H9 (cell line): ENCODE data around the gene PDE1C. TPM values are rescaled to one million over a fixed set of nuclear protein-coding genes. Genes with fewer than 3 reads are reported as not detected.

ENCODE experiments used
- DNase-seq: peaks from one replicate; pipeline ENCODE4 v3.0.0-alpha.2; 2017
- H2AFZ ChIP-seq: one replicate; pipeline ENCODE4 v1.6.1; 2013; ENCODE audit warnings: mild to moderate bottlenecking, low read length, control low read depth, moderate library complexity
- H2AK5ac ChIP-seq: 2 replicates; pipeline ENCODE4 v1.6.1; 2013; ENCODE audit warnings: low read length, control low read depth, mixed read lengths; ENCODE audit not compliant: insufficient read length
- H2BK120ac ChIP-seq: one replicate; pipeline ENCODE4 v1.6.1; 2013; ENCODE audit warnings: low read depth, mild to moderate bottlenecking, low read length, control low read depth, inconsistent platforms; ENCODE audit not compliant: poor library complexity, severe bottlenecking
- H2BK12ac ChIP-seq: 2 replicates; pipeline ENCODE4 v1.6.1; 2013; ENCODE audit warnings: low read length, control low read depth, mixed read lengths, low read depth; ENCODE audit not compliant: insufficient read length
- H2BK15ac ChIP-seq: 2 replicates; pipeline ENCODE4 v1.6.1; 2013; ENCODE audit warnings: low read depth, low read length, control low read depth
- H2BK20ac ChIP-seq: one replicate; pipeline ENCODE4 v1.6.1; 2013; ENCODE audit warnings: low read depth, mild to moderate bottlenecking, low read length, control low read depth, inconsistent platforms; ENCODE audit not compliant: poor library complexity, severe bottlenecking
- H2BK5ac ChIP-seq: 2 replicates; pipeline ENCODE4 v1.6.1; 2013; ENCODE audit warnings: low read length, control low read depth, mixed read lengths; ENCODE audit not compliant: insufficient read length
- H3K14ac ChIP-seq: 2 replicates; pipeline ENCODE4 v1.6.1; 2013; ENCODE audit warnings: low read length, control low read depth; ENCODE audit not compliant: insufficient read depth
- H3K18ac ChIP-seq: 2 replicates; pipeline ENCODE4 v1.6.1; 2013; ENCODE audit warnings: low read depth, mild to moderate bottlenecking, mixed read lengths, low read length, control low read depth; ENCODE audit not compliant: insufficient read length
- H3K23ac ChIP-seq: 2 replicates; pipeline ENCODE4 v1.6.1; 2013; ENCODE audit warnings: low read length, control low read depth, mixed read lengths, low read depth; ENCODE audit not compliant: insufficient read length
- H3K23me2 ChIP-seq: 2 replicates; pipeline ENCODE4 v1.6.1; 2013; ENCODE audit warnings: low read depth, mild to moderate bottlenecking, mixed read lengths, low read length, control low read depth; ENCODE audit not compliant: insufficient read length, poor library complexity, severe bottlenecking
- H3K27ac ChIP-seq: 2 replicates; pipeline ENCODE4 v1.5.1; 2013; ENCODE audit warnings: low read length, control low read depth, mixed read lengths, low read depth; ENCODE audit not compliant: insufficient read length
- H3K27me3 ChIP-seq: 2 replicates; pipeline ENCODE4 v1.6.1; 2013; ENCODE audit warnings: low read length, control low read depth, inconsistent platforms; ENCODE audit not compliant: insufficient read depth
- H3K4ac ChIP-seq: 2 replicates; pipeline ENCODE4 v1.6.1; 2013; ENCODE audit warnings: low read depth, mild to moderate bottlenecking, control low read depth, inconsistent platforms, low read length, moderate library complexity
- H3K4me1 ChIP-seq: 2 replicates; pipeline ENCODE4 v1.6.1; 2013; ENCODE audit warnings: low read length, control low read depth, inconsistent platforms; ENCODE audit not compliant: insufficient read depth
- H3K4me2 ChIP-seq: 2 replicates; pipeline ENCODE4 v1.6.1; 2013; ENCODE audit warnings: low read length, control low read depth, mixed read lengths; ENCODE audit not compliant: insufficient read length, insufficient read depth
- H3K56ac ChIP-seq: 2 replicates; pipeline ENCODE4 v1.6.1; 2013; ENCODE audit warnings: low read depth, mild to moderate bottlenecking, mixed read lengths, low read length, control low read depth; ENCODE audit not compliant: insufficient read length
- H3K79me1 ChIP-seq: 2 replicates; pipeline ENCODE4 v1.6.1; 2013; ENCODE audit warnings: low read depth, mild to moderate bottlenecking, moderate library complexity, low read length, control low read depth, inconsistent platforms; ENCODE audit not compliant: insufficient read depth, poor library complexity, severe bottlenecking
- H3K79me2 ChIP-seq: 2 replicates; pipeline ENCODE4 v1.6.1; 2013; ENCODE audit warnings: low read length, control low read depth, inconsistent platforms; ENCODE audit not compliant: insufficient read depth
- H3K9ac ChIP-seq: 2 replicates; pipeline ENCODE4 v1.6.1; 2013; ENCODE audit warnings: low read length, control low read depth, mixed read lengths; ENCODE audit not compliant: insufficient read length; ENCODE audit errors: extremely low read depth
- H3K9me3 ChIP-seq: one replicate; pipeline ENCODE4 v1.6.1; 2013; ENCODE audit warnings: low read depth, low read length, inconsistent platforms; ENCODE audit not compliant: control insufficient read depth
- H3T11ph ChIP-seq: one replicate; pipeline ENCODE4 v1.6.1; 2013; ENCODE audit warnings: mild to moderate bottlenecking, low read length, control low read depth, inconsistent platforms
- H4K20me1 ChIP-seq: one replicate; pipeline ENCODE4 v1.6.1; 2013; ENCODE audit not compliant: control insufficient read depth, insufficient read length, insufficient read depth
- H4K5ac ChIP-seq: 2 replicates; pipeline ENCODE4 v1.6.1; 2013; ENCODE audit warnings: low read depth, mild to moderate bottlenecking, mixed read lengths, low read length, control low read depth; ENCODE audit not compliant: insufficient read length
- H4K8ac ChIP-seq: replicated peaks from 2 replicates; pipeline ENCODE4 v1.6.1; 2013; ENCODE audit warnings: low read length, control low read depth, mixed read lengths, low read depth; ENCODE audit not compliant: insufficient read length
- H4K91ac ChIP-seq: 2 replicates; pipeline ENCODE4 v1.6.1; 2013; ENCODE audit warnings: low read depth, mild to moderate bottlenecking, moderate library complexity, mixed read lengths, low read length, control low read depth; ENCODE audit not compliant: insufficient read length
- H3K27ac Mint-ChIP-seq, 3 experiments: 2 replicates in 2 of 3; 3 replicates in 1 of 3; pipeline ENCODE4 v1.8.0; 2020 to 2021; ENCODE audit warnings: mixed read lengths in 3 of 3, mild to moderate bottlenecking in 1 of 3, moderate library complexity in 1 of 3
- H3K27me3 Mint-ChIP-seq: 2 replicates; pipeline ENCODE4 v1.8.0; 2021; ENCODE audit warnings: low read depth, mild to moderate bottlenecking, moderate library complexity, mixed read lengths
- H3K36me3 Mint-ChIP-seq, 3 experiments: 2 replicates in 2 of 3; 3 replicates in 1 of 3; pipeline ENCODE4 v1.8.0; 2020 to 2021; ENCODE audit warnings: low read depth in 3 of 3, mixed read lengths in 3 of 3; ENCODE audit not compliant: insufficient read depth in 1 of 3
- H3K4me1 Mint-ChIP-seq, 2 experiments: 2 replicates each; pipeline ENCODE4 v1.8.0; 2020; ENCODE audit warnings: mixed read lengths in 2 of 2
- H3K4me3 Mint-ChIP-seq, 2 experiments: 2 replicates in 1 of 2; 3 replicates in 1 of 2; pipeline ENCODE4 v1.8.0; 2020 to 2021; ENCODE audit warnings: mild to moderate bottlenecking in 2 of 2, mixed read lengths in 2 of 2, moderate library complexity in 1 of 2
- H3K9me3 Mint-ChIP-seq, 2 experiments: 2 replicates in 1 of 2; 3 replicates in 1 of 2; pipeline ENCODE4 v1.8.0; 2020; ENCODE audit warnings: mild to moderate bottlenecking in 2 of 2, mixed read lengths in 2 of 2, moderate library complexity in 1 of 2
- WGBS: extraction: QIAGEN DNeasy Blood & Tissue Kit; methylation state at CpG from one replicate; pipeline ENCODE4 v1.1.7; 2013; ENCODE audit warnings: missing lambda C conversion rate, low lambda C conversion rate, mixed read lengths; ENCODE audit not compliant: insufficient read length; ENCODE audit errors: extremely low coverage; 5-methylcytosine and 5-hydroxymethylcytosine counted together
- total RNA-seq: library from RNA; stranded (reverse); gene quantifications from 2 replicates; pipeline ENCODE4 v1.2.1, GENCODE V29; 2021
- TF ChIP-seq, protein P1 (sequence below): fragments of 200-600 bp; sonication (generic); conservative IDR thresholded peaks from 3 replicates; pipeline ENCODE4 v1.8.0; 2021; ENCODE audit warnings: antibody characterized with exemption, mild to moderate bottlenecking

Gene PDE1C
- total RNA-seq, 1 experiment from 2014 or later = 0.17 TPM

DNA sequence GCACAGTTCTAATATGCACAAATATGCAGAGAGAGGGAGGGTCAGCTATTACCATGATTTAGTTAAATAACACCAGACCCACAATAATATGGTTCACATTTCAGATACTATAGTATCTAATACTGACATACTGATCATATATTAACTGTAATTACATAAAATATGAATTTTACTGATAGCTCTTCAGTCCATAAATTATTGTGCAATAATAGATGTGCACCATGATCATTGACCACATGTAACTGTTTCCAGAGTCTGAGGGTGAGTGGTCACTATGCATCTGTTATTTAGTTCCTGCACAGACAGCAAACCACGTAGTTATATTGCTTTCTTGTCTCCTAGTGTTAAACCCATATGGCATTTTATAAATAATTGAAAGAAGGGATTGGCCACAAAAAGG lies 353.9 kb downstream of the PDE1C start:
- Histone ChIP-seq H2AFZ (no peak overlapping the region), H3K9me3 (peaks cover 5% of the 10 kb centered on the region), H2BK20ac (no peak overlapping the region), H3K4me1 (no peaks in the 10 kb centered on the region), H3K14ac (no peak overlapping the region), H2BK120ac (no peak overlapping the region), H4K20me1 (no peaks in the 10 kb centered on the region), H4K91ac (no peak overlapping the region), H3K18ac (no peak overlapping the region), H3K79me2 (no peaks in the 10 kb centered on the region), H3K23me2 (no peaks in the 10 kb centered on the region), H3K23ac (no peak overlapping the region), H3T11ph (no peak overlapping the region), H3K27ac (no peak overlapping the region), H2BK15ac (no peak overlapping the region), H3K27me3 (no peaks in the 10 kb centered on the region), H2BK5ac (no peak overlapping the region), H3K4ac (no peak overlapping the region), H3K56ac (no peak overlapping the region), H3K79me1 (no peaks in the 10 kb centered on the region), H4K5ac (no peak overlapping the region), H3K4me2 (no peak overlapping the region), H4K8ac (no peak overlapping the region), H2AK5ac (no peak overlapping the region), H2BK12ac (no peak overlapping the region), H3K9ac (no peak overlapping the region)
- H3K4me1 Mint-ChIP-seq = peaks cover 2 to 4% of the 10 kb centered on the region in 2 experiments; a peak in 3 of 4 replicates
- H3K4me3 Mint-ChIP-seq = no peak overlapping the region
- peaks cover 50% of the 10 kb centered on the region for H3K27me3 Mint-ChIP-seq
- WGBS = no CpG with 5 or more reads among the region's 1 CpG
- H3K27ac Mint-ChIP-seq = no peak overlapping the region
- TF ChIP-seq, protein P1, sequence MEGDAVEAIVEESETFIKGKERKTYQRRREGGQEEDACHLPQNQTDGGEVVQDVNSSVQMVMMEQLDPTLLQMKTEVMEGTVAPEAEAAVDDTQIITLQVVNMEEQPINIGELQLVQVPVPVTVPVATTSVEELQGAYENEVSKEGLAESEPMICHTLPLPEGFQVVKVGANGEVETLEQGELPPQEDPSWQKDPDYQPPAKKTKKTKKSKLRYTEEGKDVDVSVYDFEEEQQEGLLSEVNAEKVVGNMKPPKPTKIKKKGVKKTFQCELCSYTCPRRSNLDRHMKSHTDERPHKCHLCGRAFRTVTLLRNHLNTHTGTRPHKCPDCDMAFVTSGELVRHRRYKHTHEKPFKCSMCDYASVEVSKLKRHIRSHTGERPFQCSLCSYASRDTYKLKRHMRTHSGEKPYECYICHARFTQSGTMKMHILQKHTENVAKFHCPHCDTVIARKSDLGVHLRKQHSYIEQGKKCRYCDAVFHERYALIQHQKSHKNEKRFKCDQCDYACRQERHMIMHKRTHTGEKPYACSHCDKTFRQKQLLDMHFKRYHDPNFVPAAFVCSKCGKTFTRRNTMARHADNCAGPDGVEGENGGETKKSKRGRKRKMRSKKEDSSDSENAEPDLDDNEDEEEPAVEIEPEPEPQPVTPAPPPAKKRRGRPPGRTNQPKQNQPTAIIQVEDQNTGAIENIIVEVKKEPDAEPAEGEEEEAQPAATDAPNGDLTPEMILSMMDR = no peak
- DNase-seq = no peak
- H3K36me3 Mint-ChIP-seq = peaks cover 29 to 33% (median 32%) of the 10 kb centered on the region in 3 experiments
- H3K9me3 Mint-ChIP-seq = peaks cover 33 to 37% of the 10 kb centered on the region in 2 experiments
